DOHH2 (cell line): ENCODE results near the gene ENDOU.

Experiments
- CTCF ChIP-seq: fragments of 200-600 bp; sonication (generic); IDR thresholded peaks from one replicate; pipeline ENCODE4 v1.5.1; 2014; ENCODE audit warnings: antibody characterized with exemption, mild to moderate bottlenecking, low read depth, low read length; ENCODE audit not compliant: poor library complexity, severe bottlenecking
- EZH2phosphoT487 ChIP-seq: fragments of 200-600 bp; sonication (generic); IDR thresholded peaks from 2 replicates; pipeline ENCODE4 v1.6.1; 2017; ENCODE audit warnings: borderline replicate concordance, mild to moderate bottlenecking, antibody characterized with exemption, low read length, moderate library complexity, mixed read lengths

- TF ChIP-seq CTCF (no peak), EZH2phosphoT487 (no peak)
Observed at GRCh38 chr12:47757364-47757839, 32.1 kb upstream of the ENDOU start.
